PFSK-1 (cell line): ENCODE measurements around the gene GK2.

Experiments used
- FOXP2 ChIP-seq: optimal IDR thresholded peaks from 2 replicates; pipeline ENCODE3; 2011; ENCODE audit warnings: borderline replicate concordance, control low read depth, inconsistent platforms; ENCODE audit not compliant: insufficient read depth; ENCODE audit errors: extremely low read length, extremely low read depth
- POLR2AphosphoS5 ChIP-seq: IDR thresholded peaks from 2 replicates; pipeline ENCODE4 v1.6.1; 2012; ENCODE audit warnings: low read depth, mild to moderate bottlenecking, control low read depth, low read length, moderate library complexity
- REST ChIP-seq, 2 experiments: IDR thresholded peaks; 2 replicates each; pipeline versions ENCODE4 v1.6.1 to v1.8.0; 2011 to 2012; ENCODE audit warnings: low read depth in 2 of 2, low read length in 2 of 2, control low read depth in 1 of 2, inconsistent platforms in 1 of 2, mild to moderate bottlenecking in 1 of 2, moderate library complexity in 1 of 2; ENCODE audit not compliant: insufficient read depth in 1 of 2
- SIN3A ChIP-seq: IDR thresholded peaks from 2 replicates; pipeline ENCODE4 v1.6.1; 2012; ENCODE audit warnings: mild to moderate bottlenecking, low read length, moderate library complexity, borderline replicate concordance; ENCODE audit not compliant: insufficient read depth
- TAF1 ChIP-seq: IDR thresholded peaks from 2 replicates; pipeline ENCODE4 v1.6.1; 2012; ENCODE audit warnings: low read length, control low read depth, borderline replicate concordance; ENCODE audit not compliant: insufficient read depth

- TF ChIP-seq POLR2AphosphoS5 (no peak), TAF1 (no peak), SIN3A (no peak), REST (IDR thresholded peaks at IDR 0.05; ENCODE audit: insufficient read depth in 1 of 2, low read depth in 2 of 2, low read length in 2 of 2) (no peak), FOXP2 (no peak)
These were observed 46.6 kb upstream of the GK2 start for GRCh38 chr4:79454656-79455055.
